Esophagus (tissue), 2 donors: ENCODE data around the gene ANKS1A. TPM values are rescaled to one million over a fixed set of nuclear protein-coding genes. Genes with fewer than 3 reads are reported as not detected.
"Not testable (repeated sequence)": the region's sequence is repeated elsewhere in the genome, so short reads cannot be mapped to it uniquely, and the experiment has no call there.

Experiments used
- H3K27ac ChIP-seq, 2 donors: one replicate each; pipeline ENCODE4 v1.5.1; 2013; ENCODE audit warnings: low read depth in 2 of 2, mild to moderate bottlenecking in 2 of 2, inconsistent platforms in 1 of 2, low read length in 1 of 2, moderate library complexity in 1 of 2
- H3K27me3 ChIP-seq, 2 donors: one replicate each; pipeline ENCODE4 v1.6.1; 2013; ENCODE audit warnings: low read length in 2 of 2, control low read depth in 1 of 2, mild to moderate bottlenecking in 1 of 2; ENCODE audit not compliant: insufficient read depth in 2 of 2, control insufficient read depth in 1 of 2
- H3K36me3 ChIP-seq, 2 donors: one replicate each; pipeline ENCODE4 v1.6.1; 2013; ENCODE audit warnings: low read length in 1 of 2; ENCODE audit not compliant: control insufficient read depth in 2 of 2, insufficient read depth in 2 of 2
- H3K4me1 ChIP-seq, 2 donors: one replicate each; pipeline ENCODE4 v1.6.1; 2013; ENCODE audit warnings: low read length in 1 of 2; ENCODE audit not compliant: control insufficient read depth in 2 of 2, insufficient read depth in 2 of 2
- H3K4me3 ChIP-seq, 2 donors: one replicate each; pipeline ENCODE4 v1.5.1; 2013; ENCODE audit warnings: low read length in 2 of 2, mild to moderate bottlenecking in 2 of 2, low read depth in 1 of 2, moderate library complexity in 1 of 2
- H3K9me3 ChIP-seq, 2 donors: one replicate each; pipeline ENCODE4 v1.6.1; 2013; ENCODE audit warnings: mild to moderate bottlenecking in 2 of 2, low read depth in 1 of 2, low read length in 1 of 2, moderate library complexity in 1 of 2; ENCODE audit not compliant: control insufficient read depth in 2 of 2, insufficient read depth in 1 of 2
- WGBS, 2 donors: extraction: QIAGEN DNeasy Blood & Tissue Kit; methylation state at CpG; one replicate each; pipeline ENCODE4 v1.1.7; 2013; 5-methylcytosine and 5-hydroxymethylcytosine counted together
- polyA plus RNA-seq, 2 donors: library from polyadenylated mRNA; stranded (reverse); fragments of 200-250 nt; gene quantifications; one replicate each; pipeline ENCODE4 v1.2.3, GENCODE V29; 2013
- donor health status: healthy with polysubstance abuse.
- donor health status: Bipolar disorder and iron deficiency.

The ANKS1A gene
- polyA plus RNA-seq, 2 donors, result 6.3 to 7.7 TPM

- no peaks in the 10 kb centered on the region for H3K9me3 ChIP-seq
- 96 to 99% methylated on average over 1 of the region's 1 CpG for WGBS, 2 donors
- no peak overlapping the region for H3K4me3 ChIP-seq
- no peaks in the 10 kb centered on the region for H3K27me3 ChIP-seq
- no peaks in the 10 kb centered on the region for H3K36me3 ChIP-seq
- H3K4me1 ChIP-seq, result no peaks in the 10 kb centered on the region
- no peak overlapping the region for H3K27ac ChIP-seq
Observed at GRCh38 chr6:34897716-34898115, 8.7 kb downstream of the ANKS1A start.

GRCh38 chr6:34899748-34900147 is 10.7 kb downstream of the ANKS1A start:
- H3K4me1 ChIP-seq, H3K4me3 ChIP-seq, H3K27me3 ChIP-seq, H3K36me3 ChIP-seq, H3K9me3 ChIP-seq, H3K27ac ChIP-seq: not testable (repeated sequence)
- 100% methylated on average over 1 of the region's 1 CpG for WGBS, 2 donors

- no peaks in the 10 kb centered on the region for H3K4me1 ChIP-seq
- H3K9me3 ChIP-seq, result no peaks in the 10 kb centered on the region
- 83 to 91% methylated on average over 4 of the region's 4 CpGs for WGBS, 2 donors
- no peaks in the 10 kb centered on the region for H3K36me3 ChIP-seq
- H3K27ac ChIP-seq, result no peak overlapping the region
- no peaks in the 10 kb centered on the region for H3K27me3 ChIP-seq
- H3K4me3 ChIP-seq, result no peak overlapping the region
Observed at GRCh38 chr6:34900321-34901031, 11.4 kb downstream of the ANKS1A start.

- Histone ChIP-seq H3K27ac (no peak overlapping the region), H3K27me3 (no peaks in the 10 kb centered on the region), H3K36me3 (no peaks in the 10 kb centered on the region), H3K4me3 (no peak overlapping the region), H3K4me1 (no peaks in the 10 kb centered on the region), H3K9me3 (no peaks in the 10 kb centered on the region)
- 96 to 99% methylated on average over 5 of the region's 5 CpGs for WGBS, 2 donors
Observed at GRCh38 chr6:34901930-34902329, 12.9 kb downstream of the ANKS1A start.

GRCh38 chr6:34904990-34905613 is 16.0 kb downstream of the ANKS1A start:
- Histone ChIP-seq H3K27ac (no peak overlapping the region), H3K27me3 (no peaks in the 10 kb centered on the region), H3K4me3 (no peak overlapping the region), H3K4me1 (no peaks in the 10 kb centered on the region), H3K36me3 (no peaks in the 10 kb centered on the region), H3K9me3 (no peaks in the 10 kb centered on the region)
- 90 to 92% methylated on average over 5 of the region's 5 CpGs for whole genome bisulfite sequencing, 2 donors

GRCh38 chr6:34906826-34907225 is 17.8 kb downstream of the ANKS1A start:
- Histone ChIP-seq H3K27me3 (no peaks in the 10 kb centered on the region), H3K4me3 (no peak overlapping the region), H3K27ac (no peak overlapping the region), H3K9me3 (no peaks in the 10 kb centered on the region), H3K36me3 (no peaks in the 10 kb centered on the region), H3K4me1 (no peaks in the 10 kb centered on the region)
- WGBS, 2 donors, result 93 to 94% methylated on average over 2 of the region's 2 CpGs

GRCh38 chr6:34908194-34908593 is 19.1 kb downstream of the ANKS1A start:
- H3K4me1 ChIP-seq, result no peaks in the 10 kb centered on the region
- peak overlapping the region; percentile 28 to 58 for H3K27ac ChIP-seq
- H3K9me3 ChIP-seq, result no peaks in the 10 kb centered on the region
- H3K4me3 ChIP-seq, result no peak overlapping the region
- H3K36me3 ChIP-seq, result no peaks in the 10 kb centered on the region
- no peaks in the 10 kb centered on the region for H3K27me3 ChIP-seq
- 83 to 86% methylated on average over 3 of the region's 3 CpGs for WGBS, 2 donors

GRCh38 chr6:34909320-34909883 is 20.3 kb downstream of the ANKS1A start:
- Histone ChIP-seq H3K4me1 (no peaks in the 10 kb centered on the region), H3K9me3 (no peaks in the 10 kb centered on the region), H3K4me3 (no peak overlapping the region), H3K27me3 (no peaks in the 10 kb centered on the region), H3K36me3 (no peaks in the 10 kb centered on the region), H3K27ac (no peak overlapping the region)
- WGBS, 2 donors, result 90 to 92% methylated on average over 6 of the region's 6 CpGs

GRCh38 chr6:34911822-34912221 is 22.8 kb downstream of the ANKS1A start:
- Histone ChIP-seq H3K36me3 (no peaks in the 10 kb centered on the region), H3K27me3 (no peaks in the 10 kb centered on the region), H3K4me3 (no peak overlapping the region), H3K9me3 (no peaks in the 10 kb centered on the region), H3K27ac (no peak overlapping the region), H3K4me1 (no peaks in the 10 kb centered on the region)
- WGBS, 2 donors, result 90 to 92% methylated on average over 5 of the region's 5 CpGs
